HTR-8/SVneo (cell line): ENCODE results near the gene SOST.

ENCODE experiments used
- DNase-seq: peaks from one replicate; pipeline ENCODE4 v3.0.0; 2011; ENCODE audit warnings: low spot score, mixed read lengths; ENCODE audit not compliant: insufficient read length
- FAIRE-seq: peaks from 2 replicates; lab custom pipeline; 2011; peaks lifted over from hg19 to GRCh38; lab: Jason Lieb, UNC

The SOST gene

GRCh38 chr17:43714465-43715149 is 44.0 kb downstream of the SOST start:
- FAIRE-seq: peak; percentile 96
- peak; percentile 44 for DNase-seq

GRCh38 chr17:43713494-43714162 is 45.0 kb downstream of the SOST start:
- DNase-seq (peak; percentile 70), FAIRE-seq (peak; percentile 66)

DNA sequence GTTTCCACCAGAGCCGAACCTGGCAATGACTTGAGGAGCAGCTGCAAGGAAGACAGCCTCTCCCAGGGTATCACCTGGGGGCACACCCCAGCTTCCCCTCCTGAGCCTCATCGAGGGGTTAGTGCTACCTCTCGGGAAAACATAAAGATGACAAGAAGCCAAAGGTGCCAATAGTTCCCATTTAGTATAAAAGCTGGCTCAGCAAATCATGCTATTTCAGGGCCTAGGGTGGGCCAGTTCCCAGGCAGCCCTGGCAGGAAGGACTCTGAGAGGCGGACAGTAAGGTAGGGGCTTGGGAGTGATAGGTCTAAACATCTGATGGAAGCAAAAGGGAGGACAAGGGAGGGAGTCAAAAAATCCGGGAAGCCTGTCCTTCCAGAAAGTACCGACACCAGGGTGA is 46.2 kb downstream of the SOST start:
- FAIRE-seq (no peak), DNase-seq (no peak)

DNA sequence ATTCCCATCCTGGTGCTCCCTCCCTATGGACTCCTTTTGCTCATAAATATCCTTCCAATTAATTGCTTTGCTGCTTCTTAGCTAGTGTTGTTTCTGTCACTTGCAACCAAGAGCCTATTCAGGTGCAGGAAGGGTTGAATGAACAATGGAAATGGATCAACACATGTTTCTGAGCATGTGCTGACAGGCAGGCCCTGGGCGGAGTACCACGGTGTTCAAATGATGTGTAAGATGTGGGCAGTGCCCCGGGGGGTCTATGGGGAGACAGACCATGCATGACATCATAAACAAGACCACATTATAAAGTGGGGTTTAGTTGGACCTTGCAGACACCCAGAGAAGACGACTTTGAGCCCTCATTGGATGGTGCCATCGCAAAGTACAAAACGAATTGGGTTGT is 48.5 kb downstream of the SOST start:
- DNase-seq (no peak), FAIRE-seq (peak; percentile 4)

- DNase-seq (no peak), FAIRE-seq (no peak)
Observed at GRCh38 chr17:43709210-43709609, 49.4 kb downstream of the SOST start.

DNA sequence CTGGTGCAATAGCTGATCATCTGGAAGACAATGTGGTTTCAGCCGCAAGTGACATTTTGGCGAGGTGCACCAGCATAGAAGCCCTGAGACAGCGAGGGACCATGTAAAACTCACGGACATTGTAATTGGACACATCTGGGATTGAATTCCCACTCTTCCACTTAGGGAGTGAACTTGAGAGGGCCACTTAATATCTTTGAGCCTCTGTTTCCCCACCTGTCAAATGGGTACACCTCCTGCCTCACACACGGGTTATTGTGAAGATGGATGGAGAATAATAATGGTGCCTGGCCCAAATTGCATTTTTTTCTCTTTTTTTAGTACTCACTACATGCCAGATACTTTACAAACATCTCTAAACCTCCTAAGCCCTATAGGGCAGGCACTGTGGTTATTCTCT is 51.4 kb downstream of the SOST start:
- DNase-seq (no peak), FAIRE-seq (no peak)

GRCh38 chr17:43706235-43706634 is 52.4 kb downstream of the SOST start:
- no peak for DNase-seq
- no peak for FAIRE-seq
